Sigmoid colon (tissue), 7 donors: ENCODE data around the gene GPR151. TPM values are rescaled to one million over a fixed set of nuclear protein-coding genes. Genes with fewer than 3 reads are reported as not detected.

Experiments used
- DNase-seq: peaks from one replicate; pipeline ENCODE4 v3.0.0-alpha.2; 2019
- H3K27ac ChIP-seq, 4 donors: fragments of 200-600 bp; sonication (generic); one replicate each; pipeline ENCODE4 v1.5.1; 2016 to 2019; ENCODE audit warnings: mild to moderate bottlenecking in 1 of 4
- H3K27me3 ChIP-seq, 3 donors: fragments of 200-600 bp; sonication (generic); one replicate each; pipeline ENCODE4 v1.5.1; 2019; ENCODE audit warnings: mild to moderate bottlenecking in 1 of 3
- H3K36me3 ChIP-seq, 4 donors: fragments of 200-600 bp; sonication (generic); one replicate each; pipeline ENCODE4 v1.5.1; 2016 to 2019
- H3K4me1 ChIP-seq, 4 donors: fragments of 200-600 bp; sonication (generic); one replicate each; pipeline ENCODE4 v1.5.1; 2017 to 2019
- H3K4me3 ChIP-seq, 4 donors: fragments of 200-600 bp; sonication (generic); one replicate each; pipeline ENCODE4 v1.5.1; 2017 to 2019; ENCODE audit warnings: mild to moderate bottlenecking in 2 of 4, moderate library complexity in 1 of 4
- H3K9me3 ChIP-seq, 4 donors: fragments of 200-600 bp in 3 of 4; sonication (generic) in 3 of 4; one replicate each; pipeline versions ENCODE4 v1.5.1 to v1.6.1; 2013 to 2019
- EP300 ChIP-seq, 4 donors: sonication (generic); formaldehyde crosslinking; IDR thresholded peaks; one replicate each; pipeline ENCODE4 v1.6.1; 2017; ENCODE audit warnings: antibody characterized with exemption in 4 of 4
- POLR2A ChIP-seq, 2 donors: fragments of 450-650 bp; IDR thresholded peaks; one replicate each; pipeline ENCODE4 v1.6.1; 2016; ENCODE audit warnings: antibody characterized with exemption in 2 of 2, mild to moderate bottlenecking in 2 of 2, moderate library complexity in 2 of 2
- POLR2AphosphoS5 ChIP-seq, 4 donors: sonication (generic); formaldehyde crosslinking; IDR thresholded peaks; one replicate each; pipeline ENCODE4 v1.6.1; 2017; ENCODE audit warnings: antibody characterized with exemption in 4 of 4
- WGBS, 2 donors: extraction: QIAGEN DNeasy Blood & Tissue Kit; methylation state at CpG; one replicate each; pipeline ENCODE4 v1.1.7; 2013; 5-methylcytosine and 5-hydroxymethylcytosine counted together
- intact Hi-C: fragments of 100-400 bp; cut with DNase I; formaldehyde crosslinking; loops from one replicate; pipeline ENCODE4 v1.15.1; 2023
- polyA plus RNA-seq, 3 donors: library from polyadenylated mRNA; stranded (reverse); fragments of 200-250 nt; gene quantifications; one replicate each; pipeline ENCODE4 v1.2.3, GENCODE V29; 2013
- total RNA-seq, 4 donors: library from RNA; depleted of rRNA; stranded (reverse); fragments of >200 nt; gene quantifications; one replicate each; pipeline ENCODE4 v1.1.0, GENCODE V29; 2016
- TF ChIP-seq, protein P1 (sequence below), 4 experiments: fragments of 450-650 bp in 3 of 4; fragments of 200-600 bp in 1 of 4; IDR thresholded peaks; one replicate each; pipeline ENCODE4 v1.5.1; 2016 to 2019; ENCODE audit warnings: antibody characterized with exemption in 4 of 4, mild to moderate bottlenecking in 3 of 4, moderate library complexity in 2 of 4
- donor health status: healthy with polysubstance abuse.
- donor health status: Bipolar disorder and iron deficiency.
- donor health status: healthy.

GPR151 gene
- total RNA-seq (not detected), polyA plus RNA-seq (not detected)

DNA sequence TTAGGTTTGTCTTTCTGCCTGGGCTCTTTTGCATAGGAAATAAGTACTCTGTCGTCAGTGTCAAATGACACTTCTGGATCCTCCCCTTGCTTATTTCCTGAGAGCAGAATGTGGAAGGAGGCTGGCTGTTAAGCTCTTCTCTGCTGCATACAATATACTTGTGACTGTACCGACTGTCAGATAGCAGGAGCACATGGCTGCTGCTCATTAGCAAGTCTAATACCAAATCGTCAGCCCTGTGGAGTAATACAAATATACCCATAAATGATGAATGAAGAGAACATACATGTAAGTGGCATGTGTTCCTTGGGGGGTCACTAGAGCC, at the start of gene GPR151:
Gene GPR151 (minus strand): TSS at position 40 of the 325 bp plus-strand sequence. CDS start 77 bp downstream, outside the sequence.
- Histone ChIP-seq H3K27ac (no peak within 1 kb of the TSS), H3K27me3 (no peaks in the 10 kb centered on the region), H3K36me3 (peaks cover 0 to 17% (median under 1%) of the 10 kb centered on the region in 4 donors), H3K4me1 (no peaks in the 10 kb centered on the region), H3K9me3 (no peaks in the 10 kb centered on the region), H3K4me3 (no peak within 1 kb of the TSS)
- no peak for DNase-seq
- TF ChIP-seq, protein P1, sequence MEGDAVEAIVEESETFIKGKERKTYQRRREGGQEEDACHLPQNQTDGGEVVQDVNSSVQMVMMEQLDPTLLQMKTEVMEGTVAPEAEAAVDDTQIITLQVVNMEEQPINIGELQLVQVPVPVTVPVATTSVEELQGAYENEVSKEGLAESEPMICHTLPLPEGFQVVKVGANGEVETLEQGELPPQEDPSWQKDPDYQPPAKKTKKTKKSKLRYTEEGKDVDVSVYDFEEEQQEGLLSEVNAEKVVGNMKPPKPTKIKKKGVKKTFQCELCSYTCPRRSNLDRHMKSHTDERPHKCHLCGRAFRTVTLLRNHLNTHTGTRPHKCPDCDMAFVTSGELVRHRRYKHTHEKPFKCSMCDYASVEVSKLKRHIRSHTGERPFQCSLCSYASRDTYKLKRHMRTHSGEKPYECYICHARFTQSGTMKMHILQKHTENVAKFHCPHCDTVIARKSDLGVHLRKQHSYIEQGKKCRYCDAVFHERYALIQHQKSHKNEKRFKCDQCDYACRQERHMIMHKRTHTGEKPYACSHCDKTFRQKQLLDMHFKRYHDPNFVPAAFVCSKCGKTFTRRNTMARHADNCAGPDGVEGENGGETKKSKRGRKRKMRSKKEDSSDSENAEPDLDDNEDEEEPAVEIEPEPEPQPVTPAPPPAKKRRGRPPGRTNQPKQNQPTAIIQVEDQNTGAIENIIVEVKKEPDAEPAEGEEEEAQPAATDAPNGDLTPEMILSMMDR (IDR thresholded peaks at IDR 0.05): no peak
- TF ChIP-seq EP300 (IDR thresholded peaks at IDR 0.05) (no peak), POLR2A (IDR thresholded peaks at IDR 0.05) (no peak), POLR2AphosphoS5 (IDR thresholded peaks at IDR 0.05) (no peak)
- intact Hi-C loops: no loop called here
- WGBS, 2 donors: 45 to 46% methylated on average over 3 of the region's 3 CpGs

DNA sequence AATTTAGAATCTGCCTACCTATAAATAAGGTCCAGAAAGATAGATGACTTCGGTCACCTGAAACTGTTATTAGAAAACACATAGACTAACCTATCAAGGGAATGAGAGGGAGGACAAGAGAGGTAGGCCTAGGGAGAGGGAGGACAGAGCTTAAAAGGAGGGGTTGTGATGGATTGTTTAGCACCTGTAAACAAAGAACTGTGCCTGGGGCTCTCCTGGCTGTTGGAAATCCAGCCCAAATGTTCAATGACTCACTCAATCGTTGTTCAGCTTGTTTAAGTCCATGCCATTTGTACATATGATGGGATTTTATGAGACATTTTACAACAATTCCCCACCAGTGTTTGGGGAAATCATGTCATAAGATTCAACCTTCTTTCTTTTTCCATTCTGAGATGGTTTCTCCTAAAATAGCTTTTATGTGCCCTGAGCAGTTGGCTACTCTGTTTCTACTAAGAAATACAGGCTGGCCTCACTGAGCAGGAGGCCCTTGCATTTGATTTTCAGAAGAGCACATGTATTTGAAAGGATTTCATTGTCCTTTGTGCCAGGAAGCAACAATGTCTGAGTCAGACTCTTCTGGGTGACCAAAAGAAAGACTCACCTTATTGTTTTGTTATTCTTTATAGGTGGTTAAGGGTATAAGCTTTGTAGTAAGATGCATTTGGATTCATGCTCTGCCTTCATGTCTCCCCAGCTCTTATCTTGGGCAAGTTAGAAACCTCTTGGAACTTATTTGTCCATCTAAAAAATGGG, 48.2 kb upstream of the GPR151 start:
- Histone ChIP-seq H3K27me3 (no peaks in the 10 kb centered on the region), H3K9me3 (no peaks in the 10 kb centered on the region), H3K36me3 (no peaks in the 10 kb centered on the region), H3K4me3 (no peak overlapping the region), H3K27ac (no peak overlapping the region), H3K4me1 (peaks cover 0 to 25% (median 20%) of the 10 kb centered on the region in 4 donors)
- 50 to 63% methylated on average over 2 of the region's 2 CpGs for WGBS, 2 donors
- intact Hi-C loops: no loop called here
- TF ChIP-seq POLR2AphosphoS5 (IDR thresholded peaks at IDR 0.05) (no peak), POLR2A (IDR thresholded peaks at IDR 0.05) (no peak), EP300 (IDR thresholded peaks at IDR 0.05) (no peak)
- TF ChIP-seq, protein P1 (IDR thresholded peaks at IDR 0.05): no peak
- no peak for DNase-seq

DNA sequence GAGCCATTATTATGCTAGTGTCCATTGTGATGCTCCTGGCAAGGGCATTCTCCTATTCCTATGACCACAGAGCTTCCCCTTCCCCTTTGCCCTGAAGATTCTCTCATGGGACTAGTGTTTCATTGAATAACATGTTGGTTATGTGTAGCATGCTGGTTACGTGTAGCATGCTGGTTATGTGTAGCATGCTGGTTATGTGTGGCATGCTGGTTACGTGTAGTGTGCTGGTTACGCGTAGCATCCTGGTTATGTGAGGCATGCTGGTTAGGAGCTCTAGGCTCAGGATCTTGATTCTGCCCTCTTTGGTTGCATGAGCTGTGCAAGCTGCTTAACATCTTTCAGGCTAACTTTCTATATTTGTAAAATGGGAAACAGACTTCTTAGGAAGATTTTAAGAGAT, 46.5 kb upstream of the GPR151 start:
- TF ChIP-seq EP300 (IDR thresholded peaks at IDR 0.05) (no peak), POLR2A (IDR thresholded peaks at IDR 0.05) (no peak), POLR2AphosphoS5 (IDR thresholded peaks at IDR 0.05) (no peak)
- TF ChIP-seq, protein P1 (IDR thresholded peaks at IDR 0.05): no peak
- H3K27ac ChIP-seq: no peak overlapping the region
- H3K27me3 ChIP-seq: no peaks in the 10 kb centered on the region
- 95% methylated on average over 4 of the region's 4 CpGs for WGBS, 2 donors
- H3K4me1 ChIP-seq: peaks cover 0 to 25% (median 20%) of the 10 kb centered on the region in 4 donors
- no peak overlapping the region for H3K4me3 ChIP-seq
- intact Hi-C loops: no loop called here
- DNase-seq: no peak
- H3K36me3 ChIP-seq: no peaks in the 10 kb centered on the region
- H3K9me3 ChIP-seq: no peaks in the 10 kb centered on the region

DNA sequence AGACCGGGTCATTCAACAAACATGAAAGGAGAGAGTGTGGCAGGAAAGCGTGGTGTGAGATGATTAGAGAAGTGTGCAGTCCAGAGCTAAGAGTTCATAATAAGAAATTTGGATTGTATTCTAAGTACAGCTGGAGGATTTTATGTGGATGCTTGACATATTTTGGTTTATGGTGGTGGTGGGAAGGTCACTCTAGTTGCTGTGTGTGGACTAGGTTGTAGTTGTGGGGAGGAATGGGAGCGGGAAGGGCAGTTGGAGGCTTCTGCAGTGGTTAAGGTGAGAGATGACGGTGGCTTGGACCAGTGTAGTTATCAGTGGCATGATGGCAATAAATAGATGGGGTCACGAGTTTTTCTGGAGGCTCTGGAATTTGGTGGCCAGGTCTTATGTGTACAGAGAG, 45.7 kb upstream of the GPR151 start:
- intact Hi-C loops: no loop called here

More for the DNA sequence above, 45.7 kb upstream of the GPR151 start:
- Histone ChIP-seq H3K36me3 (no peaks in the 10 kb centered on the region), H3K27me3 (no peaks in the 10 kb centered on the region), H3K4me3 (no peak overlapping the region), H3K27ac (no peak overlapping the region), H3K9me3 (no peaks in the 10 kb centered on the region), H3K4me1 (peaks cover 0 to 25% (median 20%) of the 10 kb centered on the region in 4 donors)
- DNase-seq: no peak
- 68 to 79% methylated on average over 5 of the region's 5 CpGs for WGBS, 2 donors
- no peak for TF ChIP-seq POLR2A (IDR thresholded peaks at IDR 0.05)
- no peak for TF ChIP-seq POLR2AphosphoS5 (IDR thresholded peaks at IDR 0.05)
- TF ChIP-seq EP300 (IDR thresholded peaks at IDR 0.05): no peak
- TF ChIP-seq, protein P1 (IDR thresholded peaks at IDR 0.05): no peak
